ENCODE results near the gene TRAP1. TPM values are rescaled to one million over a fixed set of nuclear protein-coding genes. Genes with fewer than 3 reads are reported as not detected.

TRAP1 gene
- total RNA-seq, 1 experiment from 2014 or later: 137 TPM

GRCh38 chr16:3718019-3718391, 681 bp upstream of the TRAP1 start:
- DNase-seq (ENCODE audit: low read depth, low spot score) (no peak), ATAC-seq (no peak)
- peak overlapping the region; percentile 93 for H3K27ac ChIP-seq (ENCODE audit: low read length)
- H3K36me3 ChIP-seq (ENCODE audit: control insufficient read depth, insufficient read depth, low read length): no peaks in the 10 kb centered on the region; the same call in 1 of the 2 replicates
- in situ Hi-C loops (cut with HindIII; ENCODE audit: low pct_unique_long_range_greater_than_20kb, low sequenced_read_pairs): no loop called here
- no peaks in the 10 kb centered on the region for H3K9me3 ChIP-seq (ENCODE audit: control insufficient read depth, insufficient read depth, low read depth, low read length)
- ChIA-PET POLR2A (interaction anchor here (0.6 kb wide), 1 partner anchor 13 kb away, joined by 4 read pairs; no protein-coding TSS in a partner anchor), CTCF (no interaction called here)
- no peaks in the 10 kb centered on the region for H3K27me3 ChIP-seq (ENCODE audit: control insufficient read depth, insufficient read depth, low read length)
- no peak for TF ChIP-seq CTCF (IDR thresholded peaks at IDR 0.05)
- peak overlapping the region; percentile 89 to 96 for H3K4me3 ChIP-seq (ENCODE audit: low read depth in 2 of 2, low read length in 2 of 2)
- BruUV-seq (replicated peaks): TSS peak; percentile 98
- intact Hi-C loops (cut with micrococcal nuclease; ENCODE audit: unreplicated experiment): no loop called here
- H3K4me1 ChIP-seq (ENCODE audit: control insufficient read depth, insufficient read depth, low read length): peaks cover 4% of the 10 kb centered on the region

- in situ Hi-C loops (cut with HindIII; ENCODE audit: low pct_unique_long_range_greater_than_20kb, low sequenced_read_pairs): no loop called here
- TF ChIP-seq SIN3A (IDR thresholded peaks at IDR 0.05; ENCODE audit: borderline replicate concordance, insufficient read depth, low read depth, low read length) (no peak), TCF7L2 (IDR thresholded peaks at IDR 0.05; ENCODE audit: low read depth, low read length) (no peak), POLR2AphosphoS5 (IDR thresholded peaks at IDR 0.05; ENCODE audit: low read depth, low read length) (no peak), CTCF (IDR thresholded peaks at IDR 0.05) (no peak), REST (IDR thresholded peaks at IDR 0.05; ENCODE audit: insufficient read depth in 1 of 2, low read depth in 2 of 2, low read length in 1 of 2) (no peak)
- peak overlapping the region; percentile 68 for H3K27ac ChIP-seq (ENCODE audit: low read length)
- intact Hi-C loops (cut with micrococcal nuclease; ENCODE audit: unreplicated experiment): no loop called here
- ChIA-PET POLR2A (interaction anchor here (0.6 kb wide), 1 partner anchor 28 kb away, joined by 3 read pairs; no protein-coding TSS in a partner anchor), CTCF (no interaction called here)
- no peaks in the 10 kb centered on the region for H3K27me3 ChIP-seq (ENCODE audit: control insufficient read depth, insufficient read depth, low read length)
- peaks cover 4% of the 10 kb centered on the region for H3K4me1 ChIP-seq (ENCODE audit: control insufficient read depth, insufficient read depth, low read length)
- no TSS peak for BruUV-seq (replicated peaks)
- peak; percentile 64 for ATAC-seq
- H3K9me3 ChIP-seq (ENCODE audit: control insufficient read depth, insufficient read depth, low read depth, low read length): no peaks in the 10 kb centered on the region
- no peaks in the 10 kb centered on the region; the same call in 1 of the 2 replicates for H3K36me3 ChIP-seq (ENCODE audit: control insufficient read depth, insufficient read depth, low read length)
- DNase-seq (ENCODE audit: low read depth, low spot score): no peak
- H3K4me3 ChIP-seq (ENCODE audit: low read depth in 2 of 2, low read length in 2 of 2): peak overlapping the region; percentile 89 to 96
Measured at GRCh38 chr16:3716831-3717234, 491 bp downstream of the TRAP1 start.

All from Panc1 (cell line).